Thyroid gland (tissue), 4 donors: Measurements from ENCODE around the gene PNPLA2. TPM values are rescaled to one million over a fixed set of nuclear protein-coding genes. Genes with fewer than 3 reads are reported as not detected.
A peak's percentile ranks its signal among the peaks of the same experiment; 100 is the strongest.

Experiments used
- DNase-seq, 2 donors: peaks; one replicate each; pipeline ENCODE4 v3.0.0-alpha.2; 2019
- H3K27ac ChIP-seq, 3 donors: fragments of 200-600 bp; sonication (generic); 1 replicate in 2 of 3; 2 replicates in 1 of 3; pipeline ENCODE4 v1.5.1; 2016 to 2019; ENCODE audit warnings: mild to moderate bottlenecking in 1 of 3, moderate library complexity in 1 of 3
- H3K27me3 ChIP-seq: fragments of 200-600 bp; sonication (generic); one replicate; pipeline ENCODE4 v1.5.1; 2019
- H3K36me3 ChIP-seq, 2 donors: fragments of 200-600 bp; sonication (generic); one replicate each; pipeline ENCODE4 v1.5.1; 2016 to 2019
- H3K4me1 ChIP-seq, 2 donors: fragments of 200-600 bp; sonication (generic); one replicate each; pipeline ENCODE4 v1.5.1; 2017 to 2019
- H3K4me3 ChIP-seq, 3 donors: fragments of 200-600 bp; sonication (generic); replicated peaks in 1 of 3; 1 replicate in 2 of 3; 2 replicates in 1 of 3; pipeline ENCODE4 v1.5.1; 2016; ENCODE audit warnings: mild to moderate bottlenecking in 1 of 3
- H3K9me3 ChIP-seq: fragments of 200-600 bp; sonication (generic); one replicate; pipeline ENCODE4 v1.5.1; 2017
- CTCF ChIP-seq, 6 experiments: fragments of 200-600 bp in 3 of 6; fragments of 450-650 bp in 3 of 6; sonication (generic) in 3 of 6; IDR thresholded peaks; one replicate each; pipeline ENCODE4 v1.5.1; 2016 to 2019; ENCODE audit warnings: antibody characterized with exemption in 6 of 6, mild to moderate bottlenecking in 2 of 6, inconsistent platforms in 1 of 6, moderate library complexity in 1 of 6
- POLR2A ChIP-seq, 2 donors: fragments of 450-650 bp; IDR thresholded peaks; one replicate each; pipeline ENCODE4 v1.6.1; 2017; ENCODE audit warnings: antibody characterized with exemption in 2 of 2, mild to moderate bottlenecking in 2 of 2, moderate library complexity in 1 of 2
- WGBS, 2 donors: methylation state at CpG; one replicate each; pipeline ENCODE4 v1.1.5; 2017; 5-methylcytosine and 5-hydroxymethylcytosine counted together
- intact Hi-C: fragments of 100-400 bp; cut with DNase I; formaldehyde crosslinking; loops from one replicate; pipeline ENCODE4 v1.15.1; 2023
- total RNA-seq, 4 donors: library from RNA; depleted of rRNA; stranded (reverse); fragments of >200 nt; gene quantifications; one replicate each; pipeline ENCODE4 v1.2.3, GENCODE V29; 2016

PNPLA2 gene
- total RNA-seq, 4 donors from 2014 or later: 35.8 to 95.0 (median 57.6) TPM

DNA sequence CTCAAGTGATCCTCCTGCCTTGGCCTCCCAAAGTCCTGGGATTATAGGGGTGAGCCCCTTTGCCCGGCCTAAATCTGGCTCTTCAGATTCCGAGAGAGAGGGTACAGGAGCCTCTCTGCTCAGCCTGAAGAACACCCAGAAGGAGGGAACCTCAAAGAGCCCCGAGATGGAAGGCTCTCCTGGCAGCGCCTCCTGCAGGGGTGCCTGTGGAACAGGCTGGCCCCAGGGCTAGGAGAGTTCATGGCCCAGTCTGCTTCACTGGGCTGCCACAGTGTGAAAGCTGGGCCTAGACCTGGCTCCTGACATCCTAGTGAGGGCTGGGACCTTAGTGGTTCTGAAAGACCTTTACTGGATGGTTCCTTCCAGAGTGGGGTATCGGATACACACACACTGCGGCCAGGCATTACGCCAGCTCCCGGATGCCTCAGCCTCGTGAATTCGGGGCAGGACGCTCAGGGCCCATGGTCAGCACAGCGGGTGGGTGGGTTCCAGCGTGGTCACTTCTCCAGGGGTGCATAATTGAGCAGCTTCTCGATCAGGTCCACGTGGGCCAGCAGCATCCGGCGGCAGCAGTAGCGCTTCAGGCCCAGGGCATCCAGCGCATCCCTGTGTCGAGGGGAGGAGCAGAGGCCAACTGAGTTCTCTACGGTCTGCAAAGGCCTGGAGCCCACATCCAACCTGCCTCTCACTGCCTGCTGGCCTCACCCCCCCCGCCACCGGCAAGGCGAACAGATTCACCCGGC, 21.3 kb downstream of the PNPLA2 start:
- DNase-seq: no peak
- Histone ChIP-seq H3K36me3 (peaks cover 34 to 40% of the 10 kb centered on the region in 2 donors), H3K4me1 (peaks cover 21 to 23% of the 10 kb centered on the region in 2 donors), H3K4me3 (no peak overlapping the region), H3K27me3 (no peaks in the 10 kb centered on the region), H3K27ac (peak overlapping the region in 1 of 3 donors; percentile 5), H3K9me3 (no peaks in the 10 kb centered on the region)
- intact Hi-C loops: no loop called here
- 81 to 84% methylated on average over 21 to 22 of the region's 25 CpGs for WGBS, 2 donors
- TF ChIP-seq CTCF (IDR thresholded peaks at IDR 0.05): peak in 1 of 6 experiments; percentile 4
- no peak for TF ChIP-seq POLR2A (IDR thresholded peaks at IDR 0.05)

DNA sequence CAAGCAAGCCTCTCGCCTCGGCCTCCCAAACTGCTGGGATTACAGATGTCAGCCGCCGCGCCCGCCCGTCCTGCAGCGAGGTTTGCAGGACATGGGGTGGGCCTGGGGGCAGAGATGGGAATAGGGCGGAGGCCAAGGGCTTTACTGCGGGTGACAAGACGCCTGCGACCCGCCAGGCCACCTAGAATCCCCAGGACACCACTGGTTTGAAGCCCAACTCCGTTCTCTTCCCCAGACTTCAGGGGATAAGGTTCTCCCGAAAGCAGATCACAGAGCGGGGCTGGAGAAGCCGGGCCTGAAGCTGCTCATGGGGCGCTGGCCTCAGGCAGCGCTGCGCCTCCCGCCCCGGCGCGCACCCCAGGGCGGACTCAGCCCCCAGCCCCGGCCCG, 23.3 kb downstream of the PNPLA2 start:
- H3K4me1 ChIP-seq: peaks cover 34 to 36% of the 10 kb centered on the region in 2 donors
- H3K36me3 ChIP-seq: peaks cover 25 to 31% of the 10 kb centered on the region in 2 donors
- H3K27ac ChIP-seq: peak overlapping the region; percentile 91 to 99 (median 99)
- H3K9me3 ChIP-seq: no peaks in the 10 kb centered on the region
- no peak for DNase-seq
- no peaks in the 10 kb centered on the region for H3K27me3 ChIP-seq
- intact Hi-C loops: no loop called here
- H3K4me3 ChIP-seq: peak overlapping the region; percentile 54 to 97 (median 96)
- 0 to 1% methylated on average over 8 to 21 of the region's 27 CpGs for WGBS, 2 donors
- TF ChIP-seq POLR2A (IDR thresholded peaks at IDR 0.05) (no peak), CTCF (IDR thresholded peaks at IDR 0.05) (no peak)

- no peaks in the 10 kb centered on the region for H3K27me3 ChIP-seq
- peaks cover 34 to 36% of the 10 kb centered on the region in 2 donors for H3K4me1 ChIP-seq
- 0 to 4% methylated on average over 5 to 7 of the region's 87 CpGs for WGBS, 2 donors
- peak within 1 kb of the TSS; percentile 54 to 97 (median 96) for H3K4me3 ChIP-seq
- peak in 2 of 6 experiments; percentile 10 to 45 for TF ChIP-seq CTCF (IDR thresholded peaks at IDR 0.05)
- TF ChIP-seq POLR2A (IDR thresholded peaks at IDR 0.05): peak; percentile 32 to 96
- peak; percentile 90 to 92 for DNase-seq
- intact Hi-C loops: no loop called here
- H3K27ac ChIP-seq: peak within 1 kb of the TSS; percentile 91 to 99 (median 99)
- no peaks in the 10 kb centered on the region for H3K9me3 ChIP-seq
- H3K36me3 ChIP-seq: peaks cover 20 to 26% of the 10 kb centered on the region in 2 donors
Observed at GRCh38 chr11:842370-843002, 23.8 kb downstream of the PNPLA2 start, which contains the start of the genes POLR2L and TSPAN4. POLR2L (minus strand) TSS chr11:842529; CDS start chr11:842508, 21 bp downstream. TSPAN4 (plus strand) TSS chr11:842852; CDS start chr11:850305, 7,453 bp downstream.

- peak in 1 of 2 donors; percentile 40 for DNase-seq
- TF ChIP-seq POLR2A (IDR thresholded peaks at IDR 0.05): no peak
- no peak for TF ChIP-seq CTCF (IDR thresholded peaks at IDR 0.05)
- Histone ChIP-seq H3K9me3 (no peaks in the 10 kb centered on the region), H3K4me3 (peak overlapping the region; percentile 54 to 97 (median 96)), H3K36me3 (peaks cover 19% of the 10 kb centered on the region in 2 donors), H3K27me3 (no peaks in the 10 kb centered on the region), H3K4me1 (peaks cover 39 to 41% of the 10 kb centered on the region in 2 donors), H3K27ac (peak overlapping the region; percentile 91 to 99 (median 99))
- intact Hi-C loops: no loop called here
- 0 to 5% methylated on average over 12 to 18 of the region's 53 CpGs for WGBS, 2 donors
Observed at GRCh38 chr11:843086-843734, 24.5 kb downstream of the PNPLA2 start.
